Astrocyte of the spinal cord (primary cell): Measurements from ENCODE around the gene HS3ST2.

Experiments used
- DNase-seq: peaks from one replicate; pipeline ENCODE4 v3.0.0; 2011; ENCODE audit warnings: low read depth, low spot score
- H3K4me3 ChIP-seq: 2 replicates; pipeline ENCODE4 v1.5.1; 2011; ENCODE audit warnings: low read depth, mild to moderate bottlenecking, low read length, moderate library complexity
- CTCF ChIP-seq: IDR thresholded peaks from 2 replicates; pipeline ENCODE4 v1.5.1; 2012; ENCODE audit warnings: low read depth, mild to moderate bottlenecking, low read length, inconsistent platforms
- in situ Hi-C: cut with HindIII; loops from 2 replicates; pipeline ENCODE4 v1.10.0; 2017; ENCODE audit warnings: low sequenced_read_pairs

Gene HS3ST2

DNA sequence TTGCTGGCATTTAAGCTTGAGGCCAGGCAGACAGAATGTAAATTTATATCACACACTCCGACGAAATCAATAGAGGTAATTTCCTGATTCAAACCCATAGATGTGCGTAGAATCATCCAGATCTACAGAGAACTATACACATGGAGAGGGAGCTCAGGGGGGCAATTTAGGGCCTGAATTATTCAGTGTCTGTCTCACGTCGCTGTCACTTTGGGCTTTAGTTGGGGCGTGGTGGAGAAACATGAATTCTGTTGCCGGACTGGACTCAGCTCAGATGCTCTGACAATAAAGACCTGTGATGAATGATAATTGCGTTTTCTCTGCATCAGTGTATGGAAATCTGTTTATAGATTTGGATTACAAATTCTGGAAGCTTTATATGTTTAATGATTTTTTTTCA is 32.5 kb upstream of the HS3ST2 start:
- in situ Hi-C loops = no loop called here
- no peak overlapping the region for H3K4me3 ChIP-seq
- no peak for DNase-seq
- TF ChIP-seq CTCF = no peak

DNA sequence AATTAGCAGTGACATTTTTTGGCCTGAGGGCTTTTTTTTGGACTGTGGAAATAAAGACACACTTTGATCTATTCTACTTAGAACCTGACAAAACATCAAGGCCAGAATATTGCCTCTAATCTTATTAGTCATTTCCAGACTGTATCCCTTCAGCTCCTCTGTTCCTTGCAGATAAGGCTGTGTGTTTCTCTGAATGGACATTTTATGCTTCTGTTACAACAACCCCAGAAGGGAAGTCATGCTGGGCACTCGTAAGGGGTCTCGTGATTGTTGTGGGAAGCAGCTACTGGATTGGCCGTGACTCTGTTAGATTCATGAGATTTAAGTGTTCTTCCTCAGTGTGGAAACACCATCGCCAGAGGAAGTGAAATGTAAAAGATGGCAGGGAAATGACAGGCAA is 31.6 kb upstream of the HS3ST2 start:
- no peak overlapping the region for H3K4me3 ChIP-seq
- no peak for TF ChIP-seq CTCF
- in situ Hi-C loops = no loop called here
- DNase-seq = no peak

DNA sequence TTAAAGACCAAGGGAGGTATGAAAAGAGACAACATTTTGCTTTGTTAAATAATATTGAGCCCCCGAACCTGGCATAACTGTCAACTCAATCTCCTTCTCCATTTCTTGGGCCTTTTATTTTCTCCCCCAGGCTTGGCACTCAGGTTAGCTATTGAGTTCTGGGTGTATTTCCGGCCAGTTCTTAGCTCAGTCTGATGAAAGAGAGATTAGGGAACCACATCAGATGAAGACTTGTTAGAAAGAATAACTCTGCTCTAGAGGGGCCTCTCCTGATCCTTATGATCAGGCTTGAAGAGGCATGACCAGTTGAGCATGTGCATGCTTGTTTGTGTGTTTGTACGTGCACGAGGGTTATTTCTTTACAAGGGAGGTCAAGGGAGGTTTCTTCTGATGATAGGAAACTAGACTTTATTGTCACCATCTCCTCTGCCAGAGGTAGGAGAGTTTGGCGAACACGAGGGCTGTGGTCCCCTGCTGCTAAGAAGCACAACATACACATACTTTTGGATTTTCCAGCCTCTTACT is 29.2 kb upstream of the HS3ST2 start:
- in situ Hi-C loops = no loop called here
- H3K4me3 ChIP-seq = no peak overlapping the region
- TF ChIP-seq CTCF = no peak
- DNase-seq = no peak

- H3K4me3 ChIP-seq = no peak overlapping the region
- no peak for TF ChIP-seq CTCF
- in situ Hi-C loops = no loop called here
- no peak for DNase-seq
Observed at GRCh38 chr16:22785552-22785951, 28.4 kb upstream of the HS3ST2 start.

DNA sequence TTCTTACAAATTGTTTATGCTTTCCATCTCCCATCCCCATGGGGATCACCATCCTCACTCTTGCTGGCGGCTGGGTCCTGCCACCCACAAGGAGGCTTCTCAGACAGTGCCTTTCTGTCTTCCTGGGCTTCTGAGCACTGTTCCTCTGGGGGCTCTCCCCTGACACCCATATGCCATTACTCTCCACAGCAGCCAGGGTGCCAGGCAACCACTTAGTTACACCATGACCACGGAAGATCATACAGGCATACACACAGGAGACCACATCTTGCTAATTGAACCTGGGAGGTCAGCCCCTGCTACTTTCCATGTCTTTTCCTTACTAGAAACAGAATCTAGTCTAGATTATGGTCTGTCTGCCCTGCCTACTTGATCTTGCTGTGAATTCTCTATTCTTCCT is 27.7 kb upstream of the HS3ST2 start:
- TF ChIP-seq CTCF = no peak
- no peak for DNase-seq
- in situ Hi-C loops = no loop called here
- no peak overlapping the region for H3K4me3 ChIP-seq

DNA sequence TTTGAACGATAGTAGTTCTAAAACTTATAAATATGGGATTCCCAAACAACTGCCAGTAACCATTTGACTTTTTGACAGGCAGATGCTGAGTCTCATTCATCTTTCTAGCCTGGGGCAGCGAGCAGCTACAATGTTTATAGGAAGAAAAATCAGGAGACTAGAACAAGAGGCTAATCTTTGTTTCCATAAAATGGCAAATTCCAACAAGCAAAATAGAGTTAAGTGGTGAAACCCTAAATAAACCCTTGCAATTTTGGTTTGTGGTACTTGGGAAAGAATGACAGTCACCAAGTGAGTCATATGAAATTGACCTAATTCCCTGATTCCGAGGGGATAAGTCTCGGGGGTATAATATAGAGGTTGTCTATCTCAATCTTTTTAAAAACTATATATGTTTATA is 27.3 kb upstream of the HS3ST2 start:
- in situ Hi-C loops = no loop called here
- no peak for DNase-seq
- no peak for TF ChIP-seq CTCF
- H3K4me3 ChIP-seq = no peak overlapping the region

DNA sequence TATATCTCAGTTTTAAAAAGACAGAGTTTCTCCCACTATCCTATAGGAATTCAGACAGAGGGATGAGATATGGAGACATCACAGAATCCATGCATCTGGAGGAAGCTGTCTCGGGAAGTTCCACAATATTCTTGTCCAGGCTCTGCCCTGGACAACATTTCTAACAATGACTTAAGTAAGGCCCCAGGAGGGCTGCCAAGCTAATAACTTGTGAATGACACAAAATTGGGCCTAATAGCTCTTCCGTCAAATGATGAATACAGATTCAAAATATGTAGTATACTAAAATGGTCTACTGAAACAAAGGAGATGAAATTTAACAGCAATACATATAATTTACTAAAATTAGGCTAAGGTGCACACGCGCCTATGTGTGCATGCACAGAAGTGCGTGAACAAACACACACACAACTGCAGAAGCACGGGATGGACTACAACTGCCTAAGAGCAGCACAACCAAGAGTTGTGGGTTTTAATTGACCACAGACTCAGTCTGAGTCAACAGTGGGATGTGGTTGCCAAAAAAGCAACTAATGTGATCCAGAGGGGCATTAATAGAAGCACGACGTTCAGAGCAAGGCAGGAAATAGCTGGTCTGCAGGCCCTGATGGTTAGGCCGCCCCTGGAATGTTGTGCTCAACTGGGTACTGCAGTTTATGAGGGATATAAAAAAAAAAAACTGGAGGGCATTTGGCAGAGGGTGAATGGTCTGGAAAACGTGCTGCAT is 26.3 kb upstream of the HS3ST2 start:
- H3K4me3 ChIP-seq = no peak overlapping the region
- TF ChIP-seq CTCF = no peak
- DNase-seq = peak; percentile 48
- in situ Hi-C loops = no loop called here
